ENCODE results near the gene RAC2.

Gene RAC2

GRCh38 chr22:37240240-37240940 is 3.7 kb downstream of the RAC2 start:
- TF ChIP-seq, protein P1, sequence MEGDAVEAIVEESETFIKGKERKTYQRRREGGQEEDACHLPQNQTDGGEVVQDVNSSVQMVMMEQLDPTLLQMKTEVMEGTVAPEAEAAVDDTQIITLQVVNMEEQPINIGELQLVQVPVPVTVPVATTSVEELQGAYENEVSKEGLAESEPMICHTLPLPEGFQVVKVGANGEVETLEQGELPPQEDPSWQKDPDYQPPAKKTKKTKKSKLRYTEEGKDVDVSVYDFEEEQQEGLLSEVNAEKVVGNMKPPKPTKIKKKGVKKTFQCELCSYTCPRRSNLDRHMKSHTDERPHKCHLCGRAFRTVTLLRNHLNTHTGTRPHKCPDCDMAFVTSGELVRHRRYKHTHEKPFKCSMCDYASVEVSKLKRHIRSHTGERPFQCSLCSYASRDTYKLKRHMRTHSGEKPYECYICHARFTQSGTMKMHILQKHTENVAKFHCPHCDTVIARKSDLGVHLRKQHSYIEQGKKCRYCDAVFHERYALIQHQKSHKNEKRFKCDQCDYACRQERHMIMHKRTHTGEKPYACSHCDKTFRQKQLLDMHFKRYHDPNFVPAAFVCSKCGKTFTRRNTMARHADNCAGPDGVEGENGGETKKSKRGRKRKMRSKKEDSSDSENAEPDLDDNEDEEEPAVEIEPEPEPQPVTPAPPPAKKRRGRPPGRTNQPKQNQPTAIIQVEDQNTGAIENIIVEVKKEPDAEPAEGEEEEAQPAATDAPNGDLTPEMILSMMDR (IDR thresholded peaks at IDR 0.05): no peak

- TF ChIP-seq, protein P1 (IDR thresholded peaks at IDR 0.05): no peak
Measured at GRCh38 chr22:37239336-37240239, 4.5 kb downstream of the RAC2 start.

- TF ChIP-seq, protein P1 (IDR thresholded peaks at IDR 0.05): no peak
Measured at GRCh38 chr22:37237371-37238268, 6.4 kb downstream of the RAC2 start.

DNA sequence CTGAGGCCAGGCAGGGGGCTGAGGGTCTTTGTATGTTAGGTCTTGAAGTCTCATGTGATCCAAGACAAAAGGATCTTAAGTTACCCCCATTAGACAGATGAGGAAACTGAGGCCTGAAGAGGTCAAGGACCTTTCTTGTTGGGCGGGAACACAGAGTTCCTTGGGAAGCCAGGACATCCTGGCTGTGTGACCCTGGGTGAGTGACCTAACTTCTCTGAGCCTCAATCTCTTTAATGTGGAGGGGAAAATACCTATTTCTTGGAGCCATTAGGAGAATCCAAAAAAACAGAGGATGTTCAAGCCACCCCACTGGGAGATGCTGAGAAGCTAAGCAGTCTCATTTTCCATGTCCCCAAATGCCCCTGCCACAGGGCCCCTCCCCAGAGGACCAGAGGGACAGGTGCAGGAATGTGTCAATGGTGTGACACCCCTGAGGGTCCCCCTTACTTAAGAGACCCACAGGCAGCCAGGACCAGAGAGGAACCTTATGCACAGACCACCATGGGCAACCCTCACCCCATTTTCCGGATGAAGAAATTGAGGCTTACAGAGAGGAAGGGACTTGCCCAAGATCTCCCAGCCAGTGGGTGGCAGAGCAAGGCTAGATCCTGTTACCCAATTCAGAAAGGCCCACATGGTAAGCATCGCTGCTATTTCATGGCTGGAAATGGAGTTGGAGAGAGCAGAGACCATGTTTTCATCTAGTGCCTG is 8.0 kb downstream of the RAC2 start:
- TF ChIP-seq, protein P1 (IDR thresholded peaks at IDR 0.05): no peak

- TF ChIP-seq, protein P1 (IDR thresholded peaks at IDR 0.05): no peak
Measured at GRCh38 chr22:37234736-37235711, 9.0 kb downstream of the RAC2 start.

- TF ChIP-seq, protein P1 (IDR thresholded peaks at IDR 0.05): no peak
Measured at GRCh38 chr22:37233751-37234631, 10.1 kb downstream of the RAC2 start.
